GM12873 (cell line): ENCODE results near the gene SLC10A2.

Experiments used
- TF ChIP-seq, protein P1 (sequence below): IDR thresholded peaks from 2 replicates; pipeline ENCODE4 v1.5.1; 2012; ENCODE audit warnings: low read depth, mild to moderate bottlenecking, moderate library complexity, low read length, control low read depth; ENCODE audit not compliant: insufficient read depth; ENCODE audit errors: missing control alignments

SLC10A2 gene

DNA sequence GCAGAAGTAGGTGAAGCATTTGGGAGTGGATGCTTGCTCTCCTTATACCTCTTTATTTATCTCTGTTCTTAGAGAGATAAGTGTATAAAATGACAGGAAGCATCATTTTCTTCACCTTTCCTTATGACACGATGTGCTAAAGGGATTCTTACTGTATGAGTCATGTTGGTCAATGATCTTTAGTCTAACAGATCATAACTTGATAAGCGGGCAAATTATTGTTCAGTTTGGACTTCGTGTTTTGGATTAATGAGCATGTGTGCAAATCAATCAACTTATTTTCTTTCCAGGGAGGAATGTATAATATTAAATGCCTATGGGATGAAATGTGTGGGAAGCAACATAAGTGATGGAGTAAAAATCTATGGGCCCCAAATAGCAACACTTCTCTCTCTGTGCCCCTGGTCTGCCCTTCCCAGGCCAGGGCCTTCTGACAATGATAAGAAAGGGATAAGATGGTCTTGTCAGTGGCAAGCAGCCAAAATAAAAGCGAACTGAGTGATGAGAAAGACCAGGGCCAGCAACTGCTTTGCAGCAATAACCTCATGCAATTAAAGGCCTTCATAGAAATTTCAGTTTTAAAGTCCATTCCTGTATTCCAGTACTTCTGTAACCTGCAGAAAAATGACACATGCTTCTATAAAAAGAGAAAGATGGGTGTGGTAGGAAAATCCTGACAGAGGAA, 61.4 kb downstream of the SLC10A2 start:
- TF ChIP-seq, protein P1, sequence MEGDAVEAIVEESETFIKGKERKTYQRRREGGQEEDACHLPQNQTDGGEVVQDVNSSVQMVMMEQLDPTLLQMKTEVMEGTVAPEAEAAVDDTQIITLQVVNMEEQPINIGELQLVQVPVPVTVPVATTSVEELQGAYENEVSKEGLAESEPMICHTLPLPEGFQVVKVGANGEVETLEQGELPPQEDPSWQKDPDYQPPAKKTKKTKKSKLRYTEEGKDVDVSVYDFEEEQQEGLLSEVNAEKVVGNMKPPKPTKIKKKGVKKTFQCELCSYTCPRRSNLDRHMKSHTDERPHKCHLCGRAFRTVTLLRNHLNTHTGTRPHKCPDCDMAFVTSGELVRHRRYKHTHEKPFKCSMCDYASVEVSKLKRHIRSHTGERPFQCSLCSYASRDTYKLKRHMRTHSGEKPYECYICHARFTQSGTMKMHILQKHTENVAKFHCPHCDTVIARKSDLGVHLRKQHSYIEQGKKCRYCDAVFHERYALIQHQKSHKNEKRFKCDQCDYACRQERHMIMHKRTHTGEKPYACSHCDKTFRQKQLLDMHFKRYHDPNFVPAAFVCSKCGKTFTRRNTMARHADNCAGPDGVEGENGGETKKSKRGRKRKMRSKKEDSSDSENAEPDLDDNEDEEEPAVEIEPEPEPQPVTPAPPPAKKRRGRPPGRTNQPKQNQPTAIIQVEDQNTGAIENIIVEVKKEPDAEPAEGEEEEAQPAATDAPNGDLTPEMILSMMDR: no peak

DNA sequence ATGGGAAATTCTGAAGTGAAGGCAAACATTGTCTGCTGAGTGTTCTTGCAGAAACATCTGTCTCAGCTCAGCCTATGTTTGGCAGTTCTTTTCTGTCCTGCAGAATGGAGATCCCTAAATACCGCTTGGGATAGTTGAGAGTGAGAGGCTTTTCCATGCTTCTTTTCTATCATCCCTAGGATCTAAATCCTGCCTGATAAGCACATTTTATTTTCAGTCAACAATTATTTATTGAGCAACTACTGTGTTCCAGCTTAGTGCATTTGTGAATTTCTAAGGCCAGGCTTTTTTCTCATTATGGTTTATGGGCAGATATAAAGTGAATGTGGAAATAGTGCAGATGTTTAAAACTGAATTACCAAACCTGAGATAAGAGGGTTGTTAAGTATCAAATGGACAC, 62.6 kb downstream of the SLC10A2 start:
- TF ChIP-seq, protein P1: no peak

DNA sequence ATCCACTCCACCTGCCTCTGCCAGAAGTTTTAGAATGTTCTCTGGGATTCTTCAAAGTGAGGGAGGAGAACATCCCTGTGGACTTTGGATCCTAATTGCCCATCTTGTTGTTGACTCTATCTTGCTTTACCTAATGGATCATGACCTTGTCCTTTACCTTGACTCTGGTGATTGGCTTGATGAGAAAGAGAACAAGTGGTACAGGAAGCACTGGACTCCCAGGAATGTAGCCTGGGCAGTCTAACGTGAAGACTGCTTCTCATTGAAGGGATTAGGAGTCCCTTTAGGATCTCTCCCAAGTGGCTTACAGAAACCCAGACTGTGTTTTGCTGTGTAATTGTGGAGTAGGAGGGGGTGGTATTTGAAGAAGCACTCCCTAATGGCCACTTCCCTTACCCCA, 63.9 kb downstream of the SLC10A2 start:
- TF ChIP-seq, protein P1: no peak

DNA sequence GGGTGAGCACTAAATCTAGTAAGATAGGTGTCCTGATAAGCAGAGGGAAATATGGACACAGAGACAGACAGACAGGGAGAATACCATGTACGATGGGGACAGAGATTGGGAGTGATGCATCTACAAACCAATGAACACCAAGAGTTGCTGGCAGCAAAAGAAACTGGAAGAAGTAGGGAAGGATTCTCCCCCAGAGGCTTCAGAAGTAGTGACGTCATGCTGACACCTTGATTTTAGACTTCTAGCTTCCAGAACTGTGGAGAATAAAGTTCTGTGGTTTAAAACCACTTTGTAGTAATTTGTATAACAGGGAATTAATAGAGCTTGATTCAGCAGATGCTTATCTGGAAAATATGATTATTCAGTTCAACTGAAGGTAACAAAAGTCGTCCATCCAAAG, 66.1 kb downstream of the SLC10A2 start:
- TF ChIP-seq, protein P1: no peak

DNA sequence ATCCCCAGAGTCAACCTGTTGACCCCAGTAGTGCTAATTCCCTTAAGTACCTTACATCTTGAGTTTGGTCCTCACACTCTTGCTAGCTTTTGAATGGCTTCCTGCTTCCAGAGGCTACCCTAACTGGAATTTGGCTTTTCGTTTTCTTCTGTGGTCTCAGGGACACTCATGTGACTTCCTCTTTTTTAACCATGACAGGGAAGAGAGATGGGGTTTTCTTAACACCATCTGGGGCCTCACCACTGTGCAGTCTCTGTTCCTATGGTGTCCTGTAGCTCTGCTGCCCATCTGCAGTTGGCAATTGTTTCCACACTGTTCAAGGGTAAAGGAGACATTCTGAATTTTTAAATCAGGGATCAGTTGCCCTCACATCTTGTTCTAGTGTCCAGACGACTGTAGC, 66.7 kb downstream of the SLC10A2 start:
- TF ChIP-seq, protein P1: no peak
